ENCODE data around the gene FGD2.

GRCh38 chr6:37008484-37009465 is 3.3 kb downstream of the FGD2 start:
- TF ChIP-seq CTCF (IDR thresholded peaks at IDR 0.05 in 4 of 5, conservative IDR thresholded peaks at IDR 0.05 in 1 of 5) (no peak), POLR2A (IDR thresholded peaks at IDR 0.05) (no peak)

All from gastrocnemius medialis (tissue), 4 donors.